ENCODE data around the gene CARHSP1. TPM values are rescaled to one million over a fixed set of nuclear protein-coding genes. Genes with fewer than 3 reads are reported as not detected.
"Not testable (repeated sequence)": the region's sequence is repeated elsewhere in the genome, so short reads cannot be mapped to it uniquely, and the experiment has no call there.

CARHSP1 gene
- total RNA-seq, 1 donor from 2014 or later, result 113 TPM

DNA sequence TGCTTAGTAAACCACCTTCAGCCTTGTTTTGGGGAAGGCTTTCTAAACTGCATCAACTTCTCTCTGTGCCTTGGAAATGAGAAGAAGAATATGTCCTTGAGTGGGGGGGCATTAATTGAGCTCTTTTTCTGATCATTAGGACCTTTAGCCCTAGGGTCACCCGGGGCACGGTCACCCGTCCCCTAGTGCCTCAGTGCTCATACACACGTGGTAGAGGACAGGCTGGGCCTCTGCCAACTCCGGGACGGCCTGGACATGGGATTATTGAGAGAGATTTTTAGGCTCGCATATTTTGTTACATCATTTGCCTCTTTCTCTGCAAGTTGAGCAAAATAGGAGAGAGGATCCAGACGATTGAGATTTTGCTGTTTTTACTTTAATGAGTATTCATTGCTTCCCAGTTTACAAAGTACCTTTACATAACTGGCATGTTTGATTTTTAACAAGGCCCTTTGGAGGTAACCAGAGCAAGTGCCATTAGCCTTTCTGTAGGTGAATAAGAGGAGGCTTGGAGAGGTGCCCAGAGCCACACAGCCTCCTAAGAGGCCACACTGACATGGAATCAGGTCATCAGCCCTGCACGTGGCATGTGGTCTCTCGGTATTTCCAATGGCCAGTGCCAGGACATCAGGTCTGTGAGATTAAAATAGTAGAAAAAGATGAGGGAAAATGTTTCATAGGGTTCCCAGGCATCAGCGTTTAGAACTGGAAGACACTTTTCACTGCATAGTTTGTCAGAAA is 60.0 kb downstream of the CARHSP1 start:
- Histone ChIP-seq H3K27me3 (ENCODE audit: control insufficient read depth, insufficient read depth, low read length) (no peaks in the 10 kb centered on the region), H3K36me3 (ENCODE audit: control insufficient read depth, insufficient read depth, low read length) (peaks cover 4% of the 10 kb centered on the region), H3K4me3 (ENCODE audit: low read depth, low read length) (no peak overlapping the region)
- TF ChIP-seq, protein P1, sequence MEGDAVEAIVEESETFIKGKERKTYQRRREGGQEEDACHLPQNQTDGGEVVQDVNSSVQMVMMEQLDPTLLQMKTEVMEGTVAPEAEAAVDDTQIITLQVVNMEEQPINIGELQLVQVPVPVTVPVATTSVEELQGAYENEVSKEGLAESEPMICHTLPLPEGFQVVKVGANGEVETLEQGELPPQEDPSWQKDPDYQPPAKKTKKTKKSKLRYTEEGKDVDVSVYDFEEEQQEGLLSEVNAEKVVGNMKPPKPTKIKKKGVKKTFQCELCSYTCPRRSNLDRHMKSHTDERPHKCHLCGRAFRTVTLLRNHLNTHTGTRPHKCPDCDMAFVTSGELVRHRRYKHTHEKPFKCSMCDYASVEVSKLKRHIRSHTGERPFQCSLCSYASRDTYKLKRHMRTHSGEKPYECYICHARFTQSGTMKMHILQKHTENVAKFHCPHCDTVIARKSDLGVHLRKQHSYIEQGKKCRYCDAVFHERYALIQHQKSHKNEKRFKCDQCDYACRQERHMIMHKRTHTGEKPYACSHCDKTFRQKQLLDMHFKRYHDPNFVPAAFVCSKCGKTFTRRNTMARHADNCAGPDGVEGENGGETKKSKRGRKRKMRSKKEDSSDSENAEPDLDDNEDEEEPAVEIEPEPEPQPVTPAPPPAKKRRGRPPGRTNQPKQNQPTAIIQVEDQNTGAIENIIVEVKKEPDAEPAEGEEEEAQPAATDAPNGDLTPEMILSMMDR (IDR thresholded peaks at IDR 0.05; ENCODE audit: insufficient read depth, low read length, poor library complexity, severe bottlenecking), result no peak
- no peak for DNase-seq (ENCODE audit: low read depth)

DNA sequence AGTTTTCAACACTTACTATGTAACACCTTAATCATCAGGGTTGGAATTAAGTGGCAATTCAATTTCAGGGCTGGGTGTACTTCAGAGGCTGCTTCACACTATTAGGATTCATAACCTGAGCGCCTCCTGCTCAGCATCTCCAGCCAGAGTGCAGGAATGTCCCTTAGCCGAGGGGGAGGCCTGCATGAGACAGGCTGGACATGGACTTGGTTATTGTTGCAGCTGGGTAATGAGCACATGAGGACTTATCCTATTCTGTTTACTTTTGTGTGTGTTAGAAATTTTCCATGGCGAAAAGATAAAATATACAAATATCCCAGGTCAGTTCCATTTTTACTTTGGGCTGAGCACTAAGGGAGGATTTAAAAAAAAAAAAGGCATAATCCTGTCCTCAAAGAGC is 60.8 kb downstream of the CARHSP1 start:
- H3K36me3 ChIP-seq (ENCODE audit: control insufficient read depth, insufficient read depth, low read length), result peaks cover 3% of the 10 kb centered on the region

DNA sequence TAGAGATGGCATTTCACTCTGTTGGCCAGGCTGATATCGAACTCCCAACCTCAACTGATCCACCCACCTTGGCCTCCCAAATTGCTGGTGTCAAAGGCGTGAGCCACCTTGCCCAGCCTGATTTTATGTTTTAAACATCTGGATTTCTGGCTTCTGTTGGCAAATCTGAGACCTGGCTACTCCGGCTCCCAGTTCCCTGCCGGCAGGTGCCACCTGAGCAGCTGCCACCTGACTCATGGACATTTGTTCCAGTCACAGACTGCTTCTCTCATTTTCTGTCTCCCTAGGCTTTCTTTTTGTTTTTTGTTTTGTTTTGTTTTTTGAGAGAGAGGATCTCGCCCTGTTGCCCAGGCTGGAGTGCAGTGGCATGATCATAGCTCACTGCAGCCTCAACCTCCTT is 61.6 kb downstream of the CARHSP1 start:
- no peak for DNase-seq (ENCODE audit: low read depth)
- TF ChIP-seq, protein P1 (IDR thresholded peaks at IDR 0.05; ENCODE audit: insufficient read depth, low read length, poor library complexity, severe bottlenecking), result no peak
- Histone ChIP-seq H3K36me3 (ENCODE audit: control insufficient read depth, insufficient read depth, low read length) (peaks cover 3% of the 10 kb centered on the region), H3K27me3 (ENCODE audit: control insufficient read depth, insufficient read depth, low read length) (no peaks in the 10 kb centered on the region), H3K4me3 (ENCODE audit: low read depth, low read length) (no peak overlapping the region)

More for the DNA sequence above, 60.8 kb downstream of the CARHSP1 start:
- Histone ChIP-seq H3K4me3 (ENCODE audit: low read depth, low read length) (no peak overlapping the region), H3K27me3 (ENCODE audit: control insufficient read depth, insufficient read depth, low read length) (no peaks in the 10 kb centered on the region)
- DNase-seq (ENCODE audit: low read depth), result no peak
- TF ChIP-seq, protein P1 (IDR thresholded peaks at IDR 0.05; ENCODE audit: insufficient read depth, low read length, poor library complexity, severe bottlenecking), result no peak

DNA sequence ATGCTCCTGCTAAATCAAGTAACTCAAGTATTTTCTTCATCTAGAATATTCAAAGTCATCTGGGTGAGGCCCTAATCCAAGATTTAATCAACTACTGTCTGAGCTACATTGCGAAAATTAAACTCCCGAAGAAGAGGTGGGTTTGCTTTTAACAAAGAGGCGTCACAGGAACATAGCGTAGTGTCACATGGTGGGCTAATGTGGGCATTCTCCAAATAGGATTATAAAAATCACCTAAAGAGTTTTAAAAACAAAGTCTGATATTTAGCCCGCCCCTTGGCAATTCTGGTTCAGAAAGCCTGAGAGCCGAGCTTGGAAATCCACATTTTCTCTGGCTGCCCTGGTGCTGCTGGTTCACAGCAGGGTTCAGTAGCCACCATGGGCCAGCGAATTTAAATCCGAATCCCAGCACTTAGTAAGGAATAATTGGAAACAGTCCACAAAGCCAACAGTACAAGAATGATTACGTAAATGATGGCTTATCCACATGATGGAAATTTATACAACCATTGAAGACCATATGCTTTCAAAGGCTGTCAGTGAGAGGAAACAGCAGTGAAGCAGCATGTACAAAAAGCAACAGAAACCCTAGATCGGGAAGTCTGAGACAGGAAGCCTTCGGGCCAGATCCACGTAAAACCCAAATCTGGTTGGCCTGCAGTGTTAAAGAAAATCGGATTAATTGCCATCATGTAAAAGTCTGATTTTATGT is 62.4 kb downstream of the CARHSP1 start:
- DNase-seq (ENCODE audit: low read depth), result no peak
- H3K36me3 ChIP-seq (ENCODE audit: control insufficient read depth, insufficient read depth, low read length), result peaks cover 1% of the 10 kb centered on the region
- TF ChIP-seq, protein P1 (IDR thresholded peaks at IDR 0.05; ENCODE audit: insufficient read depth, low read length, poor library complexity, severe bottlenecking), result no peak
- no peaks in the 10 kb centered on the region for H3K27me3 ChIP-seq (ENCODE audit: control insufficient read depth, insufficient read depth, low read length)
- no peak overlapping the region for H3K4me3 ChIP-seq (ENCODE audit: low read depth, low read length)

DNA sequence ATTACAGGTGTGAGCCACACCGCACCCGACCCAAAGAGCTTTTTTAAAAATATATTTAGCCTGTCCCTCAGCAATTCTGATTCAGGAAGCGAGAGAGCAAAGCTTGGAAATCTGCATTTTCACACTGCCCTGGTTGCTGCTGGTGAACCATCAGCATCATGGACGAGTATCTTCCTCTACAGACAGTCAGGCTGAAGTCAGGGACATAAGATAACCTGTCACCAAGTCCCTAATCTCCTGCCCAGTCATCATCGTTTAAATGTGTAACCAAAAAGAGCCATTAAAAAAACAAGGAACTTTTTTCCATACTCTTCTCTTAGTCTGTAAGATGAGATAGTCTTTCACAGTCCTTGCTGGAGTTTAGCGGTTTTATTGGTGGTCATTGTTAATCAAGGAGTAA is 64.5 kb downstream of the CARHSP1 start:
- H3K36me3 ChIP-seq (ENCODE audit: control insufficient read depth, insufficient read depth, low read length), result peaks cover 1% of the 10 kb centered on the region
- no peak overlapping the region for H3K4me3 ChIP-seq (ENCODE audit: low read depth, low read length)
- TF ChIP-seq, protein P1 (IDR thresholded peaks at IDR 0.05; ENCODE audit: insufficient read depth, low read length, poor library complexity, severe bottlenecking), result no peak
- DNase-seq (ENCODE audit: low read depth), result no peak
- H3K27me3 ChIP-seq (ENCODE audit: control insufficient read depth, insufficient read depth, low read length), result no peaks in the 10 kb centered on the region

DNA sequence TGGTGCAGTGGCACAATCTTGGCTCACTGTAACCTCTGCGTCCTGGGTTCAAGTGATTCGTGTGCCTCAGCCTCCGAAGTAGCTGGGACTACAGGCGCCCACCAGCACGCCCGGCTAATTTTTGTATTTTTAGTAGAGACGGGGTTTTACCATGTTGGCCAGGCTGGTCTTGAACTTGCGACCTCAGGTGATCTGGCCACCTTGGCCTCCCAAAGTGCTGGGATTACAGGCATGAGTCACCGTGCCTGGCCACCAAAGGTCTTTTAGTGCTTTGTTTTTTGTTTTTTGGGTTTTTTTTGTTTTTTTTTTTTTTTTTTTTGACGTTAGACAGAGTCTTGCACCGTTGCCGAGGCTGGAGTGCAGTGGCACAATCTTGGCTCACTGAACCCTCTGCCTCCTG is 65.1 kb downstream of the CARHSP1 start:
- not testable (repeated sequence) for DNase-seq (ENCODE audit: low read depth); H3K4me3 ChIP-seq (ENCODE audit: low read depth, low read length); H3K36me3 ChIP-seq (ENCODE audit: control insufficient read depth, insufficient read depth, low read length); H3K27me3 ChIP-seq (ENCODE audit: control insufficient read depth, insufficient read depth, low read length)

Other genes starting within 250 kb of the CARHSP1 start
- 24.5 and 34.9 TPM in 2 replicates for gene METTL22, start 247.3 kb downstream of the CARHSP1 start, total RNA-seq
- gene ABAT, start 194.4 kb downstream of the CARHSP1 start, total RNA-seq, result 4.9 and 7.5 TPM in 2 replicates
- gene TMEM186, start 71.4 kb downstream of the CARHSP1 start, total RNA-seq, result 9.4 and 10.9 TPM in 2 replicates
- 29.9 and 31.1 TPM in 2 replicates for gene PMM2, start 71.2 kb downstream of the CARHSP1 start, total RNA-seq
- not detected in 2 replicates for gene LITAFD, start 13.3 kb upstream of the CARHSP1 start, total RNA-seq
- gene USP7, start 94.9 kb upstream of the CARHSP1 start, total RNA-seq, result 66.9 and 72.2 TPM in 2 replicates
- 75.3 and 78.2 TPM in 2 replicates for gene HAPSTR1, start 222.6 kb upstream of the CARHSP1 start, total RNA-seq